ENCODE data around the gene OR10D3. TPM values are rescaled to one million over a fixed set of nuclear protein-coding genes. Genes with fewer than 3 reads are reported as not detected.

Gene OR10D3
- total RNA-seq, 6 experiments from 2014 or later = not detected

DNA sequence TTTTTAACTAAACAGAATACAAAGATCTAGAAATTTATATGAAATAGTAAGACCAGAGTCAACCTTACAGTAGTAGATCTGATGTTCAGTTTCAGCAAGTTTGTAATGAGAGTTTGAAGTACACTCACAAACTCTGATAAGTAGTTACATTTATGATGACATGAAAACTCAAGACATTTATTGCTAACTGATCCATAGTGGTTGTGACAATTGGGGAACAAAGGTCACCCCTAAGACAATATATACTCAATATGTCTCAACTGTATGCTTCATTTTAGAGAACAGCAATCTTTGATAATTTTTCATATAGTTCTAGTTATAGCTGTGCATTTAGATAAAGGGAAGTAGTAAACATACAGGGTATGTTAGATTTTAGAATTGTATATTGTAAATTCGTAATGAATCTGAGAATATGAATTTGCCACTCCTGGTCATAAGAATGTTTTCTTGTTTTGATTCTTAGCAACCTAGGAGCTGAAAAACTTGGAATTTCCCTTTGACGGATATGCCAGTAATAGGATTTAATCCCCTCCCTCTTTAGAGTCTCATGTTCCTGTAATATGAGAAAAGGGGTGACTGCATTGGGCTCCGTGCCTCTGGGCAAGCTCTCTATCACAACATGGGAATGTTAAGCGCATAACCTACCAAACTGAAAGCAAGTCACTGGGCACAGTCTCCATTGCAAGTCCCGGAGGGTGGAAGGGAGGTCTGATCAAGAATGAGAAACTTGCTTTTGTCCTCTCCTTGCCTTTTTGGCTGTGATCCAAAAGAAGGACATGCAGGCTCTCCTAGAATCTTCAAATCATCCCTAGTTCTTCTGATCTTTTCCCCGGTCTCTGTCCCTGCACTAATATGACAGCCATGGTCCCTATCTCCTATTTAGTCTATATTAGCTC lies 11.4 kb downstream of the OR10D3 start:
- Mint-ChIP-seq H3K27me3 (ENCODE audit: insufficient read depth) (peaks cover 2% of the 10 kb centered on the region; the same call in 1 of the 2 replicates), H3K27ac (no peak overlapping the region), H3K4me3 (no peak overlapping the region), H3K4me1 (ENCODE audit: low read depth) (no peaks in the 10 kb centered on the region), H3K9me3 (peaks cover 5% of the 10 kb centered on the region), H3K36me3 (ENCODE audit: low read depth) (no peaks in the 10 kb centered on the region)
- DNase-seq = no peak
- TF ChIP-seq, protein P1, sequence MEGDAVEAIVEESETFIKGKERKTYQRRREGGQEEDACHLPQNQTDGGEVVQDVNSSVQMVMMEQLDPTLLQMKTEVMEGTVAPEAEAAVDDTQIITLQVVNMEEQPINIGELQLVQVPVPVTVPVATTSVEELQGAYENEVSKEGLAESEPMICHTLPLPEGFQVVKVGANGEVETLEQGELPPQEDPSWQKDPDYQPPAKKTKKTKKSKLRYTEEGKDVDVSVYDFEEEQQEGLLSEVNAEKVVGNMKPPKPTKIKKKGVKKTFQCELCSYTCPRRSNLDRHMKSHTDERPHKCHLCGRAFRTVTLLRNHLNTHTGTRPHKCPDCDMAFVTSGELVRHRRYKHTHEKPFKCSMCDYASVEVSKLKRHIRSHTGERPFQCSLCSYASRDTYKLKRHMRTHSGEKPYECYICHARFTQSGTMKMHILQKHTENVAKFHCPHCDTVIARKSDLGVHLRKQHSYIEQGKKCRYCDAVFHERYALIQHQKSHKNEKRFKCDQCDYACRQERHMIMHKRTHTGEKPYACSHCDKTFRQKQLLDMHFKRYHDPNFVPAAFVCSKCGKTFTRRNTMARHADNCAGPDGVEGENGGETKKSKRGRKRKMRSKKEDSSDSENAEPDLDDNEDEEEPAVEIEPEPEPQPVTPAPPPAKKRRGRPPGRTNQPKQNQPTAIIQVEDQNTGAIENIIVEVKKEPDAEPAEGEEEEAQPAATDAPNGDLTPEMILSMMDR (IDR thresholded peaks at IDR 0.05) = no peak

DNA sequence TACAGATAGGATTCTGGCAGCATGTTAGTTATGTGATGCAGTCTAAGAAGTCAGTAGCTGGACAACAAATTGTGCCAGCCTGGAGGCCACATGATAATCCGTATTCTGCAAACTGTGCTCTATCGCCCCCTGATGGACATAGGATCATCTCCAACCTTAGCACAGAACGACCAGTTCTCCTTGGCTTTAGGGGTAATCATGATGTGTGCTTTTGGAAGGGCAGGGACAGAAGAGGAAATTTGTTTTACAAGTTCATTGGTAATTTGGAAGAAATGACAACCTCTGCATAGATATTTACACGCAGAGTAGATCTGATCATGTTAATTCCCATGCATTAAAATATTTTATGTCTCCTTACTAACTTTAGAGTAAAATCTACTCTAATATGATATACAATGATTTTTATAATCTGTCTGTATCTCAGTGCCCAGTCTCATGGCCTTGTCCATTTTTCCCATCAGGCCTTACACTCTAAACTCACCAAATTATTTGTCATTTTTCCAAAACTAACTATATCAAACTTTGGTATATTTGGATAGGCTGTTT lies 12.1 kb downstream of the OR10D3 start:
- Mint-ChIP-seq H3K4me1 (ENCODE audit: low read depth) (no peaks in the 10 kb centered on the region), H3K9me3 (peaks cover 9% of the 10 kb centered on the region), H3K27me3 (ENCODE audit: insufficient read depth) (peaks cover 2% of the 10 kb centered on the region; the same call in 1 of the 2 replicates), H3K4me3 (no peak overlapping the region), H3K27ac (no peak overlapping the region), H3K36me3 (ENCODE audit: low read depth) (no peaks in the 10 kb centered on the region)
- DNase-seq = peak; percentile 21
- TF ChIP-seq, protein P1 (IDR thresholded peaks at IDR 0.05) = peak; percentile 71; the same call in 1 of the 2 replicates

DNA sequence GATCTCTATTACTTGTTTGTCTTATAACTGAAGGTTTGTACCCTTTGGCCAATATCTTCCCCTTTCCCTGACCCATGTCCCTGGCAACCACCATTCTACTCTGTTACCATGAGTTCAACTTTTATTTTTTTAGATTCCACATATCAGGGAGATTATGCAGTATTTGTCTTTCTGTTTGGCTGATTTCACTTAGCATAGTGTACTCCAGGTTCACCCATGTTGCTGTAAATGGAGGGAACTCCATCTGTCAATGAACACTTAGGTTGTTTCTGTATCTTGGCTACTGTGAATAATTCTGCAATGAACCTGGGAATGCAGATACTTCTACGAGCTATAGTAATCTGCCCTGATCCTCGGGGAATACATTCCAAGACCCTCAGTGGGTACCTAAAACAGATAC lies 14.9 kb downstream of the OR10D3 start:
- DNase-seq = no peak
- TF ChIP-seq, protein P1 (IDR thresholded peaks at IDR 0.05) = no peak
- no peaks in the 10 kb centered on the region for H3K4me1 Mint-ChIP-seq (ENCODE audit: low read depth)
- peaks cover 14% of the 10 kb centered on the region for H3K9me3 Mint-ChIP-seq
- H3K4me3 Mint-ChIP-seq = no peak overlapping the region
- no peaks in the 10 kb centered on the region for H3K27me3 Mint-ChIP-seq (ENCODE audit: insufficient read depth)
- H3K36me3 Mint-ChIP-seq (ENCODE audit: low read depth) = no peaks in the 10 kb centered on the region
- no peak overlapping the region for H3K27ac Mint-ChIP-seq

DNA sequence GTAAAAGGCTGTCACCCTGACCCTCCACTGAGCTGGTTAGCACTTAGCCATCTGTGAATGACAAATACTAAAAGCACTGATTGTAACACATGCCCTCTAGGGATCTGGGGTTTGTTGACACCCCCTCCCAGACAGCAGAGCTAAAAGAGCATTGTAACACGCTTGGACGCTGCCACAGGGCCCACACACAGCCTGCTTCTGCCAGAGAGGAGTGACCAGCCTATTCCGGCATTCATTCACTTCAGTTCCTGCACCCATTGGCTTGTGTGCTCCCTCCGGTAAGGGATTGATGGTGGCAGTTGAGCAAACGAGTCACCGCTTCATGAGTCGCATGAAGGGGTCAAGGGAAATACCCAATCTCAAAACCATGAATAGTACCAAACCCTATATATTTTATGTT lies 15.8 kb downstream of the OR10D3 start:
- Mint-ChIP-seq H3K9me3 (peaks cover 14% of the 10 kb centered on the region), H3K27ac (no peak overlapping the region), H3K36me3 (ENCODE audit: low read depth) (no peaks in the 10 kb centered on the region), H3K4me1 (ENCODE audit: low read depth) (no peaks in the 10 kb centered on the region), H3K4me3 (no peak overlapping the region), H3K27me3 (ENCODE audit: insufficient read depth) (no peaks in the 10 kb centered on the region)
- TF ChIP-seq, protein P1 (IDR thresholded peaks at IDR 0.05) = no peak
- DNase-seq = no peak

DNA sequence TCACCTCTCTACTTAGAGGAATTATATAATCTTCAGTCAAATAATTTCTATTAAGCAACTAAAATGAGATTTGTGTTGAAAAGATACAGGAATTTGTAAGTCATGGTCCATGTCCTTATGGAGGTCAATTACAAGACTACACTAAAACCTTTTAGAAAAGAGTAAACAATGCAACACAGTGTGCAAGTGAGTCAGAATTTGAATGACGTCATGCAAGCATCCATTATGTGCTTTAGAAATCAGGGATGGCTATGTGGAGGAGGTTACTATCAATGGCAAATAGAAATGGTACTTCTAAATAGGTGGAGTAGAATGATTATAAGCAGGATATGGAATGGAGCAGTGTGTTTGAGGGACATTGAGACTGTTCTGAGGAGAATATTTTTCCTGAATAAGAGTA lies 16.6 kb downstream of the OR10D3 start:
- H3K27me3 Mint-ChIP-seq (ENCODE audit: insufficient read depth) = no peaks in the 10 kb centered on the region
- no peaks in the 10 kb centered on the region for H3K4me1 Mint-ChIP-seq (ENCODE audit: low read depth)
- DNase-seq = no peak

More for the DNA sequence above, 16.6 kb downstream of the OR10D3 start:
- H3K36me3 Mint-ChIP-seq (ENCODE audit: low read depth) = no peaks in the 10 kb centered on the region
- H3K9me3 Mint-ChIP-seq = peaks cover 14% of the 10 kb centered on the region
- H3K4me3 Mint-ChIP-seq = no peak overlapping the region
- TF ChIP-seq, protein P1 (IDR thresholded peaks at IDR 0.05) = no peak
- H3K27ac Mint-ChIP-seq = no peak overlapping the region
